ENCODE results near the gene LDB3.

The LDB3 gene

DNA sequence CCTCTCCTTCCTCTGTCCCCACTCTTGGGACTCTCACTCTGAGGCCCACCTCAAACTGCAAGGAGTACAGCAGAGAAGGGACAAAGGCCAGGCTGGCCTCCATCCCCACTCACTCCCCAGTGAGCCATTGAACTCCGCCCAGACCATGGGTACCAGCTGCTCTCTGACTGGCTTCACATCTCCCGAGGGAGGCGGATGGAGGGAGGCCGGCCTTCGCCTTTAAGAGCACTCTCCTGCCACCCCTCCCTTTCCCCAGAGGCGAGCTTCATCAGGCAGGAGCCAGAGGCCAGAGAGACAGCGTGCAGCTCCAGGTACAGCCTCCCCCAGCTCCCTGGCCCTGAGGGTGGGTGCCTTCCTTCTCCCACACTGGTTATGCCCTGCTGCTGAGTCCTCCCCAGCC is 1.8 kb upstream of the LDB3 start:
- Histone ChIP-seq H3K4me3 (ENCODE audit: low read depth, low read length, poor library complexity, severe bottlenecking) (no peak overlapping the region), H3K9me3 (ENCODE audit: low read length) (no peaks in the 10 kb centered on the region), H3F3A (ENCODE audit: insufficient read depth, low read length) (no peaks in the 10 kb centered on the region), H3K4me1 (ENCODE audit: insufficient read depth, low read length, severe bottlenecking) (peaks cover under 1% of the 10 kb centered on the region), H3K79me2 (ENCODE audit: insufficient read depth, low read length) (no peaks in the 10 kb centered on the region), H3K9ac (ENCODE audit: low read length) (no peak overlapping the region), H3K4me2 (ENCODE audit: low read length) (no peak overlapping the region), H3K9me2 (ENCODE audit: low read depth, low read length) (no peaks in the 10 kb centered on the region), H3K27me3 (ENCODE audit: insufficient read depth, low read length) (peaks cover 6% of the 10 kb centered on the region), H4K20me1 (ENCODE audit: insufficient read depth, low read length) (no peaks in the 10 kb centered on the region), H3K27ac (ENCODE audit: low read depth, low read length, poor library complexity, severe bottlenecking) (no peak overlapping the region), H2AFZ (ENCODE audit: low read length) (no peak overlapping the region), H3K36me3 (ENCODE audit: insufficient read depth, low read length) (no peaks in the 10 kb centered on the region; the same call in 1 of the 2 replicates)
- TF ChIP-seq EZH2 (IDR thresholded peaks at IDR 0.05; ENCODE audit: borderline replicate concordance, low read length), result no peak
- TF ChIP-seq, protein P1, sequence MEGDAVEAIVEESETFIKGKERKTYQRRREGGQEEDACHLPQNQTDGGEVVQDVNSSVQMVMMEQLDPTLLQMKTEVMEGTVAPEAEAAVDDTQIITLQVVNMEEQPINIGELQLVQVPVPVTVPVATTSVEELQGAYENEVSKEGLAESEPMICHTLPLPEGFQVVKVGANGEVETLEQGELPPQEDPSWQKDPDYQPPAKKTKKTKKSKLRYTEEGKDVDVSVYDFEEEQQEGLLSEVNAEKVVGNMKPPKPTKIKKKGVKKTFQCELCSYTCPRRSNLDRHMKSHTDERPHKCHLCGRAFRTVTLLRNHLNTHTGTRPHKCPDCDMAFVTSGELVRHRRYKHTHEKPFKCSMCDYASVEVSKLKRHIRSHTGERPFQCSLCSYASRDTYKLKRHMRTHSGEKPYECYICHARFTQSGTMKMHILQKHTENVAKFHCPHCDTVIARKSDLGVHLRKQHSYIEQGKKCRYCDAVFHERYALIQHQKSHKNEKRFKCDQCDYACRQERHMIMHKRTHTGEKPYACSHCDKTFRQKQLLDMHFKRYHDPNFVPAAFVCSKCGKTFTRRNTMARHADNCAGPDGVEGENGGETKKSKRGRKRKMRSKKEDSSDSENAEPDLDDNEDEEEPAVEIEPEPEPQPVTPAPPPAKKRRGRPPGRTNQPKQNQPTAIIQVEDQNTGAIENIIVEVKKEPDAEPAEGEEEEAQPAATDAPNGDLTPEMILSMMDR (IDR thresholded peaks at IDR 0.05; ENCODE audit: low read length), result no peak

- H3K27me3 ChIP-seq (ENCODE audit: insufficient read depth, low read length), result peaks cover 2% of the 10 kb centered on the region
- no peak overlapping the region for H3K9ac ChIP-seq (ENCODE audit: low read length)
- H3K27ac ChIP-seq (ENCODE audit: low read depth, low read length, poor library complexity, severe bottlenecking), result no peak overlapping the region
- H3K4me1 ChIP-seq (ENCODE audit: insufficient read depth, low read length, severe bottlenecking), result peaks cover 11% of the 10 kb centered on the region
- H3K36me3 ChIP-seq (ENCODE audit: insufficient read depth, low read length), result no peaks in the 10 kb centered on the region; the same call in 1 of the 2 replicates
- no peaks in the 10 kb centered on the region for H3K9me3 ChIP-seq (ENCODE audit: low read length)
- H3K4me3 ChIP-seq (ENCODE audit: low read depth, low read length, poor library complexity, severe bottlenecking), result no peak overlapping the region
- H3K4me2 ChIP-seq (ENCODE audit: low read length), result no peak overlapping the region
- no peak for TF ChIP-seq EZH2 (IDR thresholded peaks at IDR 0.05; ENCODE audit: borderline replicate concordance, low read length)
- TF ChIP-seq, protein P1 (IDR thresholded peaks at IDR 0.05; ENCODE audit: low read length), result no peak
- H2AFZ ChIP-seq (ENCODE audit: low read length), result no peak overlapping the region
- no peaks in the 10 kb centered on the region for H3K79me2 ChIP-seq (ENCODE audit: insufficient read depth, low read length)
- H4K20me1 ChIP-seq (ENCODE audit: insufficient read depth, low read length), result no peaks in the 10 kb centered on the region
- no peaks in the 10 kb centered on the region for H3F3A ChIP-seq (ENCODE audit: insufficient read depth, low read length)
- no peaks in the 10 kb centered on the region for H3K9me2 ChIP-seq (ENCODE audit: low read depth, low read length)
Observed at GRCh38 chr10:86667421-86668181, 710 bp upstream of the LDB3 start.

GRCh38 chr10:86670290-86670811 is 2.0 kb downstream of the LDB3 start:
- Histone ChIP-seq H3K36me3 (ENCODE audit: insufficient read depth, low read length) (no peaks in the 10 kb centered on the region; the same call in 1 of the 2 replicates), H3K4me1 (ENCODE audit: insufficient read depth, low read length, severe bottlenecking) (peaks cover 11% of the 10 kb centered on the region), H3K4me2 (ENCODE audit: low read length) (no peak overlapping the region), H3K79me2 (ENCODE audit: insufficient read depth, low read length) (no peaks in the 10 kb centered on the region), H3K27me3 (ENCODE audit: insufficient read depth, low read length) (no peaks in the 10 kb centered on the region; the same call in 1 of the 2 replicates), H3K4me3 (ENCODE audit: low read depth, low read length, poor library complexity, severe bottlenecking) (no peak overlapping the region), H3K9me2 (ENCODE audit: low read depth, low read length) (no peaks in the 10 kb centered on the region), H4K20me1 (ENCODE audit: insufficient read depth, low read length) (no peaks in the 10 kb centered on the region), H3K9me3 (ENCODE audit: low read length) (no peaks in the 10 kb centered on the region), H3F3A (ENCODE audit: insufficient read depth, low read length) (no peaks in the 10 kb centered on the region), H2AFZ (ENCODE audit: low read length) (no peak overlapping the region), H3K9ac (ENCODE audit: low read length) (no peak overlapping the region), H3K27ac (ENCODE audit: low read depth, low read length, poor library complexity, severe bottlenecking) (no peak overlapping the region)
- TF ChIP-seq EZH2 (IDR thresholded peaks at IDR 0.05; ENCODE audit: borderline replicate concordance, low read length), result no peak
- TF ChIP-seq, protein P1 (IDR thresholded peaks at IDR 0.05; ENCODE audit: low read length), result no peak

Measured in OCI-LY1 (cell line).